Chondrocyte (in vitro differentiated cells): ENCODE results near the gene BCL7A. TPM values are rescaled to one million over a fixed set of nuclear protein-coding genes. Genes with fewer than 3 reads are reported as not detected.
A peak's percentile ranks its signal among the peaks of the same experiment; 100 is the strongest.

ENCODE experiments used
- DNase-seq: peaks from one replicate; pipeline ENCODE4 v3.0.0; 2021; ENCODE audit warnings: mixed read lengths, low spot score
- H3K27ac Mint-ChIP-seq: one replicate; pipeline ENCODE4 v1.8.0; 2021; ENCODE audit warnings: mild to moderate bottlenecking, moderate library complexity, mixed read lengths; ENCODE audit not compliant: unreplicated experiment
- H3K27me3 Mint-ChIP-seq: 2 replicates; pipeline ENCODE4 v1.8.0; 2021; ENCODE audit warnings: low read depth, mixed read lengths
- H3K36me3 Mint-ChIP-seq: 2 replicates; pipeline ENCODE4 v1.8.0; 2021; ENCODE audit warnings: low read depth, mixed read lengths
- H3K4me1 Mint-ChIP-seq: 2 replicates; pipeline ENCODE4 v1.8.0; 2021; ENCODE audit warnings: low read depth, mild to moderate bottlenecking, mixed read lengths
- H3K4me3 Mint-ChIP-seq: one replicate; pipeline ENCODE4 v1.8.0; 2021; ENCODE audit warnings: mild to moderate bottlenecking, moderate library complexity, mixed read lengths; ENCODE audit not compliant: unreplicated experiment
- H3K9me3 Mint-ChIP-seq: 2 replicates; pipeline ENCODE4 v1.8.0; 2021; ENCODE audit warnings: low read depth, mixed read lengths
- CTCF ChIP-seq: fragments of 200-600 bp; sonication (generic); IDR thresholded peaks from 2 replicates; pipeline ENCODE4 v1.5.0; 2021; ENCODE audit warnings: antibody characterized with exemption, mild to moderate bottlenecking, moderate library complexity
- total RNA-seq: library from RNA; stranded (reverse); gene quantifications from 3 replicates; pipeline ENCODE4 v1.2.1, GENCODE V29; 2021

The BCL7A gene
- total RNA-seq, 1 donor from 2014 or later: 10.0 TPM

- DNase-seq: no peak
- no peak for TF ChIP-seq CTCF
- Mint-ChIP-seq H3K27me3 (no peaks in the 10 kb centered on the region), H3K4me3 (peak overlapping the region; percentile 79), H3K36me3 (peaks cover 11% of the 10 kb centered on the region), H3K27ac (peak overlapping the region; percentile 91), H3K9me3 (no peaks in the 10 kb centered on the region), H3K4me1 (peaks cover 52% of the 10 kb centered on the region)
Measured at GRCh38 chr12:122081083-122081696, 59.5 kb downstream of the BCL7A start.

- peaks cover 52% of the 10 kb centered on the region for H3K4me1 Mint-ChIP-seq
- peak; percentile 41 for DNase-seq
- H3K27ac Mint-ChIP-seq: peak overlapping the region; percentile 91
- no peaks in the 10 kb centered on the region for H3K9me3 Mint-ChIP-seq
- TF ChIP-seq CTCF: peak; percentile 32
- H3K27me3 Mint-ChIP-seq: no peaks in the 10 kb centered on the region
- H3K4me3 Mint-ChIP-seq: peak overlapping the region; percentile 79
- peaks cover 11% of the 10 kb centered on the region for H3K36me3 Mint-ChIP-seq
Measured at GRCh38 chr12:122081697-122082221, 60.1 kb downstream of the BCL7A start.

- Mint-ChIP-seq H3K27me3 (no peaks in the 10 kb centered on the region), H3K4me3 (no peak overlapping the region), H3K9me3 (no peaks in the 10 kb centered on the region), H3K36me3 (peaks cover 13% of the 10 kb centered on the region), H3K4me1 (peaks cover 59% of the 10 kb centered on the region), H3K27ac (peak overlapping the region; percentile 91)
- DNase-seq: no peak
- no peak for TF ChIP-seq CTCF
Measured at GRCh38 chr12:122082621-122083356, 61.1 kb downstream of the BCL7A start.

GRCh38 chr12:122084857-122085405 lies 63.2 kb downstream of the BCL7A start:
- peaks cover 60% of the 10 kb centered on the region for H3K4me1 Mint-ChIP-seq
- no peak for TF ChIP-seq CTCF
- peak overlapping the region; percentile 9 for H3K27ac Mint-ChIP-seq
- no peaks in the 10 kb centered on the region for H3K9me3 Mint-ChIP-seq
- peaks cover 13% of the 10 kb centered on the region for H3K36me3 Mint-ChIP-seq
- H3K4me3 Mint-ChIP-seq: no peak overlapping the region
- peak; percentile 33 for DNase-seq
- no peaks in the 10 kb centered on the region for H3K27me3 Mint-ChIP-seq

GRCh38 chr12:122085591-122085990 lies 63.9 kb downstream of the BCL7A start:
- DNase-seq: peak; percentile 13
- Mint-ChIP-seq H3K27me3 (no peaks in the 10 kb centered on the region), H3K27ac (no peak overlapping the region), H3K9me3 (no peaks in the 10 kb centered on the region), H3K4me1 (peaks cover 53% of the 10 kb centered on the region), H3K36me3 (peaks cover 13% of the 10 kb centered on the region), H3K4me3 (no peak overlapping the region)
- no peak for TF ChIP-seq CTCF
